ENCODE results near the gene HOXD3. TPM values are rescaled to one million over a fixed set of nuclear protein-coding genes. Genes with fewer than 3 reads are reported as not detected.
A peak's percentile ranks its signal among the peaks of the same experiment; 100 is the strongest.

Gene HOXD3
- total RNA-seq, 4 donors from 2014 or later = 0.40 to 2.9 (median 1.5) TPM; not detected in 1

GRCh38 chr2:176117823-176118371 lies 39.2 kb upstream of the HOXD3 start:
- H3K9me3 ChIP-seq = no peaks in the 10 kb centered on the region
- intact Hi-C loops (cut with DNase I) = no loop called here
- TF ChIP-seq POLR2A (IDR thresholded peaks at IDR 0.05) (no peak), CTCF (IDR thresholded peaks at IDR 0.05) (no peak)
- 7 to 18% methylated on average over 6 to 9 of the region's 11 CpGs for WGBS, 2 donors
- peaks cover 52 to 100% (median 64%) of the 10 kb centered on the region in 4 donors for H3K27me3 ChIP-seq
- peak overlapping the region in 3 of 4 donors; percentile 12 to 27 (median 12) for H3K4me3 ChIP-seq
- H3K4me1 ChIP-seq = peaks cover 0 to 23% (median 4%) of the 10 kb centered on the region in 3 donors
- H3K27ac ChIP-seq = peak overlapping the region in 2 of 4 donors; percentile 17 to 42
- DNase-seq = no peak
- no peaks in the 10 kb centered on the region for H3K36me3 ChIP-seq

- no peak for TF ChIP-seq POLR2A (IDR thresholded peaks at IDR 0.05)
- peak in 4 of 6 experiments; percentile 19 to 48 (median 23) for TF ChIP-seq CTCF (IDR thresholded peaks at IDR 0.05)
- peak overlapping the region in 1 of 4 donors; percentile 24 for H3K4me3 ChIP-seq
- 16% methylated on average over 23 to 24 of the region's 24 CpGs for WGBS, 2 donors
- H3K27me3 ChIP-seq = peaks cover 58 to 100% (median 62%) of the 10 kb centered on the region in 4 donors
- no peaks in the 10 kb centered on the region for H3K36me3 ChIP-seq
- H3K27ac ChIP-seq = no peak overlapping the region
- intact Hi-C loops (cut with DNase I) = no loop called here
- H3K4me1 ChIP-seq = peaks cover 0 to 31% (median 4%) of the 10 kb centered on the region in 3 donors
- no peak for DNase-seq
- no peaks in the 10 kb centered on the region for H3K9me3 ChIP-seq
Observed at GRCh38 chr2:176118601-176119339, 38.3 kb upstream of the HOXD3 start.

- no peaks in the 10 kb centered on the region for H3K36me3 ChIP-seq
- H3K27me3 ChIP-seq = peaks cover 56 to 100% (median 67%) of the 10 kb centered on the region in 4 donors
- H3K4me1 ChIP-seq = peaks cover 0 to 34% (median 4%) of the 10 kb centered on the region in 3 donors
- no peak for DNase-seq
- no peak overlapping the region for H3K4me3 ChIP-seq
- WGBS, 2 donors = 24 to 25% methylated on average over 13 of the region's 13 CpGs
- no peaks in the 10 kb centered on the region for H3K9me3 ChIP-seq
- intact Hi-C loops (cut with DNase I) = loop anchor here (10.0 kb wide), 2 partner anchors 694 to 1024 kb away; no protein-coding TSS in a partner anchor
- H3K27ac ChIP-seq = peak overlapping the region in 1 of 4 donors; percentile 30
- TF ChIP-seq POLR2A (IDR thresholded peaks at IDR 0.05) (no peak), CTCF (IDR thresholded peaks at IDR 0.05) (no peak)
Observed at GRCh38 chr2:176120364-176121189, 36.5 kb upstream of the HOXD3 start.

GRCh38 chr2:176121190-176122051 lies 35.7 kb upstream of the HOXD3 start:
- TF ChIP-seq CTCF (IDR thresholded peaks at IDR 0.05) = no peak
- TF ChIP-seq POLR2A (IDR thresholded peaks at IDR 0.05) = no peak

More at GRCh38 chr2:176121190-176122051, 35.7 kb upstream of the HOXD3 start:
- no peaks in the 10 kb centered on the region for H3K36me3 ChIP-seq
- H3K27me3 ChIP-seq = peaks cover 48 to 100% (median 66%) of the 10 kb centered on the region in 4 donors
- H3K4me3 ChIP-seq = peak overlapping the region in 3 of 4 donors; percentile 27 to 59 (median 54)
- intact Hi-C loops (cut with DNase I) = loop anchor here (10.0 kb wide), 2 partner anchors 693 to 1023 kb away; no protein-coding TSS in a partner anchor
- no peaks in the 10 kb centered on the region for H3K9me3 ChIP-seq
- peak overlapping the region; percentile 36 to 85 (median 70) for H3K27ac ChIP-seq
- no peak for DNase-seq
- 5 to 21% methylated on average over 10 to 22 of the region's 53 CpGs for WGBS, 2 donors
- peaks cover 0 to 34% (median 4%) of the 10 kb centered on the region in 3 donors for H3K4me1 ChIP-seq

All from esophagus squamous epithelium (tissue), 5 donors.